Measurements from ENCODE around the gene IGSF9.

IGSF9 gene

GRCh38 chr1:159983681-159984080, 38.3 kb upstream of the IGSF9 start:
- DNase-seq (ENCODE audit: extremely low spot score): no peak
- TF ChIP-seq CTCF (IDR thresholded peaks at IDR 0.05; ENCODE audit: control extremely low read depth, extremely low read depth, low read depth, missing control alignments): no peak
- ChIA-PET POLR2A (no interaction called here), CTCF (interaction anchor here (1.2 to 5.0 kb wide), 2 partner anchors 23 to 29 kb away, joined by 3 to 25 read pairs; partner anchors contain the start of gene SLAMF9)

GRCh38 chr1:159982280-159982679, 36.9 kb upstream of the IGSF9 start:
- CTCF ChIA-PET: interaction anchor here (1.0 to 5.0 kb wide), 2 partner anchors 15 to 24 kb away, joined by 3 to 25 read pairs; no protein-coding TSS in a partner anchor
- POLR2A ChIA-PET: no interaction called here
- TF ChIP-seq CTCF (IDR thresholded peaks at IDR 0.05; ENCODE audit: control extremely low read depth, extremely low read depth, low read depth, missing control alignments): no peak
- DNase-seq (ENCODE audit: extremely low spot score): no peak

GRCh38 chr1:159981351-159982055, 36.1 kb upstream of the IGSF9 start:
- no peak for DNase-seq (ENCODE audit: extremely low spot score)
- no peak for TF ChIP-seq CTCF (IDR thresholded peaks at IDR 0.05; ENCODE audit: control extremely low read depth, extremely low read depth, low read depth, missing control alignments)
- CTCF ChIA-PET: interaction anchor here (1.0 to 5.0 kb wide), 2 partner anchors 14 to 25 kb away, joined by 3 to 25 read pairs; no protein-coding TSS in a partner anchor
- POLR2A ChIA-PET: no interaction called here

GRCh38 chr1:159980786-159981185, 35.4 kb upstream of the IGSF9 start:
- ChIA-PET CTCF (interaction anchor here (5.0 kb wide), 1 partner anchor 26 kb away, joined by 25 read pairs; no protein-coding TSS in a partner anchor), POLR2A (no interaction called here)
- DNase-seq (ENCODE audit: extremely low spot score): no peak
- no peak for TF ChIP-seq CTCF (IDR thresholded peaks at IDR 0.05; ENCODE audit: control extremely low read depth, extremely low read depth, low read depth, missing control alignments)

- DNase-seq (ENCODE audit: extremely low spot score): no peak
- ChIA-PET POLR2A (no interaction called here), CTCF (no interaction called here)
- TF ChIP-seq CTCF (IDR thresholded peaks at IDR 0.05; ENCODE audit: control extremely low read depth, extremely low read depth, low read depth, missing control alignments): no peak
Observed at GRCh38 chr1:159980076-159980475, 34.7 kb upstream of the IGSF9 start.

DNA sequence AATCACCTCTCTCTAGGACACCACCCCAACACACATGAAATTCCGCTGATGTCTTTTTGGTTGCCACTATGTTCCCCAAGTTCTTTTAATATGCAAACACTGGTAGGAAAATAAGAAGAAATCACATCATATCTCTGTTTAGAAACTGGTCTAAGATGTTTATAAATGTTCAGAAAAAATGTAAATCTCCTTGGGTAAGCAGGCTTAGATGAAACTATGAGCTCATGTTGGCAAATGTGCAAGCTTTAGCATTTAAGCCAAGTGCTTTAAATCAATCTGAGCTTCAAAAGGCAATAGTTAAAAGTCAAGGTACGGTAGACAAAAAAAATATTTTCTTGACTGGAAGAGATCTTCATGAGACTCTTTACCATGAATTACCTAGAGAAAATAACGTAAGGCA, 33.8 kb upstream of the IGSF9 start:
- POLR2A ChIA-PET: no interaction called here

More for the DNA sequence above, 33.8 kb upstream of the IGSF9 start:
- TF ChIP-seq CTCF (IDR thresholded peaks at IDR 0.05; ENCODE audit: control extremely low read depth, extremely low read depth, low read depth, missing control alignments): no peak
- CTCF ChIA-PET: no interaction called here
- DNase-seq (ENCODE audit: extremely low spot score): no peak

Data from GM10248 (cell line).